Mesenchymal stem cell (in vitro differentiated cells and primary cell): ENCODE data around the gene CAMTA1.

Experiments
- DNase-seq: peaks from one replicate; pipeline ENCODE4 v3.0.0-alpha.2; 2013
- H2AFZ ChIP-seq: one replicate; pipeline ENCODE4 v1.6.1; 2013; ENCODE audit warnings: low read depth, mild to moderate bottlenecking, control low read depth, inconsistent platforms, low read length, moderate library complexity
- H2AK5ac ChIP-seq: 2 replicates; pipeline ENCODE4 v1.6.1; 2013; ENCODE audit warnings: low read length, moderate library complexity, mild to moderate bottlenecking, inconsistent platforms; ENCODE audit not compliant: severe bottlenecking
- H2BK120ac ChIP-seq: one replicate; pipeline ENCODE4 v1.6.1; 2013; ENCODE audit warnings: low read depth, mild to moderate bottlenecking, inconsistent platforms, low read length, moderate library complexity
- H2BK12ac ChIP-seq, 2 experiments: one replicate each; pipeline ENCODE4 v1.6.1; 2013; ENCODE audit warnings: inconsistent platforms in 2 of 2, low read length in 2 of 2, mild to moderate bottlenecking in 2 of 2, moderate library complexity in 2 of 2, control low read depth in 1 of 2
- H2BK15ac ChIP-seq: one replicate; pipeline ENCODE4 v1.6.1; 2013; ENCODE audit warnings: mild to moderate bottlenecking, low read depth, inconsistent platforms; ENCODE audit not compliant: poor library complexity, severe bottlenecking
- H2BK5ac ChIP-seq: 2 replicates; pipeline ENCODE4 v1.6.1; 2013; ENCODE audit warnings: low read depth, mild to moderate bottlenecking, low read length, control low read depth, inconsistent platforms; ENCODE audit not compliant: poor library complexity, severe bottlenecking
- H3K14ac ChIP-seq, 2 experiments: one replicate each; pipeline ENCODE4 v1.6.1; 2013; ENCODE audit warnings: inconsistent platforms in 2 of 2, low read length in 2 of 2, control low read depth in 1 of 2, mild to moderate bottlenecking in 1 of 2, moderate library complexity in 1 of 2
- H3K18ac ChIP-seq, 2 experiments: one replicate each; pipeline ENCODE4 v1.6.1; 2013; ENCODE audit warnings: inconsistent platforms in 2 of 2, low read length in 2 of 2, control low read depth in 1 of 2, low read depth in 1 of 2, mild to moderate bottlenecking in 1 of 2
- H3K23ac ChIP-seq, 2 experiments: one replicate each; pipeline ENCODE4 v1.6.1; 2013; ENCODE audit warnings: inconsistent platforms in 2 of 2, low read length in 2 of 2, mild to moderate bottlenecking in 2 of 2, moderate library complexity in 2 of 2, control low read depth in 1 of 2
- H3K27ac ChIP-seq: 2 replicates; pipeline ENCODE4 v1.5.1; 2013; ENCODE audit warnings: mild to moderate bottlenecking, moderate library complexity, low read length, control low read depth, inconsistent platforms; ENCODE audit not compliant: poor library complexity, severe bottlenecking
- H3K27me3 ChIP-seq, 2 experiments: 2 replicates each; pipeline versions ENCODE4 v1.6.1 to v1.7.0; 2013; ENCODE audit warnings: low read length in 2 of 2, mild to moderate bottlenecking in 2 of 2, moderate library complexity in 2 of 2, control low read depth in 1 of 2, inconsistent platforms in 1 of 2; ENCODE audit not compliant: control insufficient read depth in 1 of 2, insufficient read depth in 1 of 2
- H3K36me3 ChIP-seq, 2 experiments: 2 replicates each; pipeline versions ENCODE4 v1.6.1 to v1.7.0; 2013; ENCODE audit warnings: low read length in 2 of 2, control low read depth in 1 of 2, inconsistent platforms in 1 of 2, low read depth in 1 of 2, mild to moderate bottlenecking in 1 of 2; ENCODE audit not compliant: insufficient read depth in 2 of 2, control insufficient read depth in 1 of 2
- H3K4ac ChIP-seq, 2 experiments: one replicate each; pipeline ENCODE4 v1.6.1; 2013; ENCODE audit warnings: inconsistent platforms in 2 of 2, low read length in 2 of 2, mild to moderate bottlenecking in 2 of 2, moderate library complexity in 2 of 2, control low read depth in 1 of 2, low read depth in 1 of 2
- H3K4me1 ChIP-seq: 2 replicates; pipeline ENCODE4 v1.6.1; 2013; ENCODE audit warnings: low read depth, low read length, control low read depth; ENCODE audit not compliant: control insufficient read depth, insufficient read depth
- H3K4me2 ChIP-seq: 2 replicates; pipeline ENCODE4 v1.6.1; 2013; ENCODE audit warnings: low read length, mild to moderate bottlenecking, inconsistent platforms; ENCODE audit not compliant: poor library complexity, severe bottlenecking
- H3K4me3 ChIP-seq, 2 experiments: 2 replicates each; pipeline versions ENCODE4 v1.5.1 to v1.7.0; 2013; ENCODE audit warnings: low read length in 2 of 2, mild to moderate bottlenecking in 2 of 2, control low read depth in 1 of 2, low read depth in 1 of 2; ENCODE audit not compliant: insufficient read depth in 1 of 2
- H3K79me1 ChIP-seq: replicated peaks from 2 replicates; pipeline ENCODE4 v1.6.1; 2013; ENCODE audit warnings: mild to moderate bottlenecking, control low read depth, low read length, inconsistent platforms; ENCODE audit not compliant: poor library complexity, severe bottlenecking
- H3K9ac ChIP-seq: 2 replicates; pipeline ENCODE4 v1.7.0; 2013; ENCODE audit warnings: mild to moderate bottlenecking, low read length, moderate library complexity
- H3K9me3 ChIP-seq: 2 replicates; pipeline ENCODE4 v1.7.0; 2013; ENCODE audit warnings: mild to moderate bottlenecking, low read length; ENCODE audit not compliant: control insufficient read depth
- H4K8ac ChIP-seq: one replicate; pipeline ENCODE4 v1.6.1; 2013; ENCODE audit warnings: inconsistent platforms, mild to moderate bottlenecking, low read length, moderate library complexity
- H4K91ac ChIP-seq: one replicate; pipeline ENCODE4 v1.6.1; 2013; ENCODE audit warnings: mild to moderate bottlenecking, low read length, inconsistent platforms
- WGBS: methylation state at CpG from one replicate; pipeline ENCODE4 v1.1.7; 2013; ENCODE audit warnings: mixed read lengths; 5-methylcytosine and 5-hydroxymethylcytosine counted together

Gene CAMTA1

GRCh38 chr1:7475691-7476090, 690.4 kb downstream of the CAMTA1 start:
- H3K4me1 ChIP-seq, result peaks cover 37% of the 10 kb centered on the region
- DNase-seq, result no peak
- no peak overlapping the region for H2BK120ac ChIP-seq
- H2BK12ac ChIP-seq, result no peak overlapping the region
- no peak overlapping the region for H3K9ac ChIP-seq
- H4K8ac ChIP-seq, result no peak overlapping the region
- no peak overlapping the region for H3K14ac ChIP-seq
- H3K36me3 ChIP-seq, result no peaks in the 10 kb centered on the region
- H3K79me1 ChIP-seq, result no peaks in the 10 kb centered on the region
- WGBS, result 88% methylated on average over 5 of the region's 5 CpGs
- H3K4ac ChIP-seq, result no peak overlapping the region
- no peak overlapping the region for H3K23ac ChIP-seq
- H3K27ac ChIP-seq, result no peak overlapping the region
- H3K4me3 ChIP-seq, result no peak overlapping the region
- no peak overlapping the region for H3K18ac ChIP-seq
- peaks cover 0 to 16% of the 10 kb centered on the region in 2 experiments for H3K27me3 ChIP-seq
- H4K91ac ChIP-seq, result no peak overlapping the region
- H2AK5ac ChIP-seq, result no peak overlapping the region
- H3K4me2 ChIP-seq, result no peak overlapping the region
- H3K9me3 ChIP-seq, result no peaks in the 10 kb centered on the region
- no peak overlapping the region for H2BK15ac ChIP-seq
- H2BK5ac ChIP-seq, result no peak overlapping the region
- H2AFZ ChIP-seq, result no peak overlapping the region

GRCh38 chr1:7476402-7476801, 691.1 kb downstream of the CAMTA1 start:
- Histone ChIP-seq H3K14ac (peak overlapping the region in 1 of 2 experiments; percentile 1), H2AK5ac (no peak overlapping the region), H3K18ac (no peak overlapping the region), H3K27ac (no peak overlapping the region), H4K8ac (no peak overlapping the region), H2BK5ac (no peak overlapping the region), H3K4me1 (peaks cover 29% of the 10 kb centered on the region), H3K27me3 (peaks cover 0 to 23% of the 10 kb centered on the region in 2 experiments), H4K91ac (no peak overlapping the region), H2BK15ac (no peak overlapping the region), H3K4me2 (no peak overlapping the region), H2AFZ (no peak overlapping the region), H3K23ac (no peak overlapping the region), H2BK12ac (no peak overlapping the region), H3K9ac (no peak overlapping the region), H3K9me3 (no peaks in the 10 kb centered on the region), H3K4ac (no peak overlapping the region), H3K4me3 (no peak overlapping the region), H3K36me3 (no peaks in the 10 kb centered on the region), H2BK120ac (no peak overlapping the region), H3K79me1 (no peaks in the 10 kb centered on the region)
- DNase-seq, result no peak
- 100% methylated on average over 2 of the region's 2 CpGs for WGBS

GRCh38 chr1:7476861-7477547, 691.8 kb downstream of the CAMTA1 start:
- no peaks in the 10 kb centered on the region for H3K9me3 ChIP-seq
- no peak for DNase-seq
- H2BK12ac ChIP-seq, result no peak overlapping the region
- H3K4ac ChIP-seq, result no peak overlapping the region
- no peak overlapping the region for H3K4me2 ChIP-seq
- H3K18ac ChIP-seq, result no peak overlapping the region
- no peak overlapping the region for H4K91ac ChIP-seq
- no peak overlapping the region for H2BK15ac ChIP-seq
- no peak overlapping the region for H3K27ac ChIP-seq
- no peak overlapping the region for H2AK5ac ChIP-seq
- H3K9ac ChIP-seq, result no peak overlapping the region
- WGBS, result 91% methylated on average over 17 of the region's 17 CpGs
- no peak overlapping the region for H2AFZ ChIP-seq
- H3K4me1 ChIP-seq, result peaks cover 24% of the 10 kb centered on the region
- no peak overlapping the region for H4K8ac ChIP-seq
- H3K4me3 ChIP-seq, result no peak overlapping the region
- H3K79me1 ChIP-seq, result no peaks in the 10 kb centered on the region
- H3K23ac ChIP-seq, result no peak overlapping the region
- no peak overlapping the region for H2BK5ac ChIP-seq
- H3K36me3 ChIP-seq, result no peaks in the 10 kb centered on the region
- H3K14ac ChIP-seq, result peak overlapping the region in 1 of 2 experiments; percentile 1
- H2BK120ac ChIP-seq, result no peak overlapping the region
- H3K27me3 ChIP-seq, result peaks cover 0 to 29% of the 10 kb centered on the region in 2 experiments

GRCh38 chr1:7477593-7477992, 692.3 kb downstream of the CAMTA1 start:
- no peak overlapping the region for H3K27ac ChIP-seq
- H3K4me2 ChIP-seq, result no peak overlapping the region

More at GRCh38 chr1:7477593-7477992, 692.3 kb downstream of the CAMTA1 start:
- peaks cover 0 to 34% of the 10 kb centered on the region in 2 experiments for H3K27me3 ChIP-seq
- H4K91ac ChIP-seq, result no peak overlapping the region
- H2AK5ac ChIP-seq, result no peak overlapping the region
- no peaks in the 10 kb centered on the region for H3K9me3 ChIP-seq
- no peak overlapping the region for H2AFZ ChIP-seq
- H3K4me3 ChIP-seq, result no peak overlapping the region
- H3K4ac ChIP-seq, result no peak overlapping the region
- H3K36me3 ChIP-seq, result no peaks in the 10 kb centered on the region
- H3K9ac ChIP-seq, result no peak overlapping the region
- H3K79me1 ChIP-seq, result no peaks in the 10 kb centered on the region
- no peak overlapping the region for H2BK12ac ChIP-seq
- H2BK120ac ChIP-seq, result no peak overlapping the region
- peaks cover 21% of the 10 kb centered on the region for H3K4me1 ChIP-seq
- WGBS, result 89% methylated on average over 12 of the region's 12 CpGs
- no peak overlapping the region for H2BK15ac ChIP-seq
- H3K23ac ChIP-seq, result no peak overlapping the region
- H3K18ac ChIP-seq, result no peak overlapping the region
- DNase-seq, result no peak
- H3K14ac ChIP-seq, result no peak overlapping the region
- no peak overlapping the region for H2BK5ac ChIP-seq
- H4K8ac ChIP-seq, result no peak overlapping the region
